Vagina (tissue), 2 donors: ENCODE data around the gene RRAS2. TPM values are rescaled to one million over a fixed set of nuclear protein-coding genes. Genes with fewer than 3 reads are reported as not detected.

Experiments
- DNase-seq, 2 donors: peaks; one replicate each; pipeline ENCODE4 v3.0.0-alpha.2; 2017; ENCODE audit errors: extremely low spot score in 2 of 2
- H3K27ac ChIP-seq: fragments of 200-600 bp; sonication (generic); one replicate; pipeline ENCODE4 v1.5.1; 2019
- H3K27me3 ChIP-seq: fragments of 200-600 bp; sonication (generic); one replicate; pipeline ENCODE4 v1.5.1; 2019
- H3K36me3 ChIP-seq, 2 donors: fragments of 200-600 bp; sonication (generic); one replicate each; pipeline ENCODE4 v1.5.1; 2017 to 2019
- H3K4me1 ChIP-seq: fragments of 200-600 bp; sonication (generic); one replicate; pipeline ENCODE4 v1.5.1; 2019
- H3K4me3 ChIP-seq, 2 donors: fragments of 200-600 bp; sonication (generic); 1 replicate in 1 of 2; 2 replicates in 1 of 2; pipeline ENCODE4 v1.5.1; 2016 to 2019
- H3K9me3 ChIP-seq: fragments of 200-600 bp; sonication (generic); one replicate; pipeline ENCODE4 v1.5.1; 2019
- POLR2A ChIP-seq, 2 donors: fragments of 450-650 bp; IDR thresholded peaks; one replicate each; pipeline ENCODE4 v1.6.1; 2017; ENCODE audit warnings: antibody characterized with exemption in 2 of 2, mild to moderate bottlenecking in 2 of 2, moderate library complexity in 2 of 2
- POLR2AphosphoS5 ChIP-seq, 2 donors: sonication (generic); formaldehyde crosslinking; IDR thresholded peaks; one replicate each; pipeline ENCODE4 v1.9.0; 2017; ENCODE audit warnings: antibody characterized with exemption in 2 of 2, mild to moderate bottlenecking in 2 of 2, low read depth in 1 of 2; ENCODE audit not compliant: insufficient read depth in 1 of 2
- intact Hi-C: fragments of 100-400 bp; cut with DNase I; formaldehyde crosslinking; loops from one replicate; pipeline ENCODE4 v1.15.1; 2023
- total RNA-seq: library from RNA; depleted of rRNA; stranded (reverse); fragments of >200 nt; gene quantifications from one replicate; pipeline ENCODE4 v1.2.3, GENCODE V29; 2016
- TF ChIP-seq, protein P1 (sequence below), 3 experiments: fragments of 450-650 bp in 2 of 3; fragments of 200-600 bp in 1 of 3; sonication (generic) in 1 of 3; IDR thresholded peaks; one replicate each; pipeline ENCODE4 v1.5.1; 2017 to 2019; ENCODE audit warnings: antibody characterized with exemption in 3 of 3, mild to moderate bottlenecking in 2 of 3, moderate library complexity in 2 of 3

Gene RRAS2
- total RNA-seq, 1 donor from 2014 or later: 32.7 TPM

DNA sequence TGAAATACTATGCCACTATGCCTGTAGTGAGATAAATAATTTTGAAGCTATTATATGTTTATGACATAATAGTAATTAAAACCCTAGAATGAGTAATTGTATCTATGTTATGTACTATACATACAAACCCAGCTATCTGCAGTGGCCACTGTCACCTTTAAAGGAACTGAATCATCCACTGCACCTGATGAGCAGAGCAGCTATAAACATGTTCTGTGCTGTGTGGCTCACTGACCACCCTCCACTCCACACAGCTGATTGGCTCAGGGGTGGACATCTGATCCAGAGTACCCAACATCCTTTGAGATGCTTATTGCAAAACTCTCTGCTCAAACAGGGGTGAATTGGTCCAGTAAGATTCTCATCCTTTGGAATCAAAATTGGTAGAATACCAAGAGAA, 19.2 kb upstream of the RRAS2 start:
- H3K27me3 ChIP-seq: no peaks in the 10 kb centered on the region
- peaks cover 12% of the 10 kb centered on the region for H3K4me1 ChIP-seq
- TF ChIP-seq, protein P1, sequence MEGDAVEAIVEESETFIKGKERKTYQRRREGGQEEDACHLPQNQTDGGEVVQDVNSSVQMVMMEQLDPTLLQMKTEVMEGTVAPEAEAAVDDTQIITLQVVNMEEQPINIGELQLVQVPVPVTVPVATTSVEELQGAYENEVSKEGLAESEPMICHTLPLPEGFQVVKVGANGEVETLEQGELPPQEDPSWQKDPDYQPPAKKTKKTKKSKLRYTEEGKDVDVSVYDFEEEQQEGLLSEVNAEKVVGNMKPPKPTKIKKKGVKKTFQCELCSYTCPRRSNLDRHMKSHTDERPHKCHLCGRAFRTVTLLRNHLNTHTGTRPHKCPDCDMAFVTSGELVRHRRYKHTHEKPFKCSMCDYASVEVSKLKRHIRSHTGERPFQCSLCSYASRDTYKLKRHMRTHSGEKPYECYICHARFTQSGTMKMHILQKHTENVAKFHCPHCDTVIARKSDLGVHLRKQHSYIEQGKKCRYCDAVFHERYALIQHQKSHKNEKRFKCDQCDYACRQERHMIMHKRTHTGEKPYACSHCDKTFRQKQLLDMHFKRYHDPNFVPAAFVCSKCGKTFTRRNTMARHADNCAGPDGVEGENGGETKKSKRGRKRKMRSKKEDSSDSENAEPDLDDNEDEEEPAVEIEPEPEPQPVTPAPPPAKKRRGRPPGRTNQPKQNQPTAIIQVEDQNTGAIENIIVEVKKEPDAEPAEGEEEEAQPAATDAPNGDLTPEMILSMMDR (IDR thresholded peaks at IDR 0.05): no peak
- TF ChIP-seq POLR2A (IDR thresholded peaks at IDR 0.05) (no peak), POLR2AphosphoS5 (IDR thresholded peaks at IDR 0.05; ENCODE audit: insufficient read depth in 1 of 2, low read depth in 1 of 2) (no peak)
- H3K27ac ChIP-seq: no peak overlapping the region
- DNase-seq: no peak
- H3K9me3 ChIP-seq: no peaks in the 10 kb centered on the region
- no peak overlapping the region for H3K4me3 ChIP-seq
- intact Hi-C loops: no loop called here
- H3K36me3 ChIP-seq: no peaks in the 10 kb centered on the region

- Histone ChIP-seq H3K4me3 (no peak overlapping the region), H3K27me3 (no peaks in the 10 kb centered on the region), H3K9me3 (no peaks in the 10 kb centered on the region), H3K27ac (no peak overlapping the region), H3K36me3 (no peaks in the 10 kb centered on the region), H3K4me1 (peaks cover 12% of the 10 kb centered on the region)
- TF ChIP-seq POLR2A (IDR thresholded peaks at IDR 0.05) (no peak), POLR2AphosphoS5 (IDR thresholded peaks at IDR 0.05; ENCODE audit: insufficient read depth in 1 of 2, low read depth in 1 of 2) (no peak)
- TF ChIP-seq, protein P1 (IDR thresholded peaks at IDR 0.05): no peak
- intact Hi-C loops: no loop called here
- DNase-seq: no peak
Measured at GRCh38 chr11:14376920-14377319, 17.9 kb upstream of the RRAS2 start.

- no peak for TF ChIP-seq POLR2A (IDR thresholded peaks at IDR 0.05)
- TF ChIP-seq, protein P1 (IDR thresholded peaks at IDR 0.05): no peak
- no peak for TF ChIP-seq POLR2AphosphoS5 (IDR thresholded peaks at IDR 0.05; ENCODE audit: insufficient read depth in 1 of 2, low read depth in 1 of 2)
- Histone ChIP-seq H3K27ac (no peak overlapping the region), H3K27me3 (no peaks in the 10 kb centered on the region), H3K4me1 (no peaks in the 10 kb centered on the region), H3K9me3 (no peaks in the 10 kb centered on the region), H3K36me3 (no peaks in the 10 kb centered on the region), H3K4me3 (no peak overlapping the region)
- no peak for DNase-seq
- intact Hi-C loops: no loop called here
Measured at GRCh38 chr11:14374922-14375830, 16.2 kb upstream of the RRAS2 start.

DNA sequence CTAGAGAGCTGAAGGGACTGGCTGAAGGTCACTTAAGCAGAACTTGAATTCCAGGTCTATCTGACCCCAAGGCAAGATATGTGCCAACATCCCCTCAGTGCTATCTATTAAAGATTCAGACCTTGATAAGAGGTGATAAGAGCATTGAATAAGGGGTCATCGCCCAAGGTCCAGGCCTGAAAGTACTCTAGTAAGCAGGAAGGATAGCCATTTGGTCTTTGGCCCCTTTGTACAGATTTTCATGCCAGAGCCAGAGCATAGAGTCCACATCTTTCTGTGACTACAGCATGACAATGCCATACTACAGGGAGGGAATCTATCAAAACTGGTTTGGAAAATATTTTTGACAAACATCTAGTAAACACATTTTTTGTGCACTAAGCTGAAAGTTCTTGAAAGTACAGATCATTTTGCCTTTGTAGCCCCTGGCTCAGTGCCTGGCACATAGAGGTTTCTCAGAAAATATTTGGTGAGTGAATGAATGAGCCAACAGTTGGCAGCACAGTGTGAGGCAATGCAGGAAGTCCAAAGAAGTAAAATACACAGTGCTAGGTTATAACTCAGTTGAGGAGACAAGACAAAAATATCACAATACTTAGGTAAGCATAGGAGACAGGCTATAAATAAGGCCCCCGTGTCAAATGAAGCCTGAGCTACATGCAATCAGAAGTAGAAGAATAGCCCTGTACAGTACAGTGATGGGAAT, 15.1 kb upstream of the RRAS2 start:
- intact Hi-C loops: no loop called here
- Histone ChIP-seq H3K4me1 (no peaks in the 10 kb centered on the region), H3K36me3 (no peaks in the 10 kb centered on the region), H3K27ac (no peak overlapping the region), H3K4me3 (no peak overlapping the region), H3K9me3 (no peaks in the 10 kb centered on the region), H3K27me3 (no peaks in the 10 kb centered on the region)
- DNase-seq: no peak
- TF ChIP-seq POLR2AphosphoS5 (IDR thresholded peaks at IDR 0.05; ENCODE audit: insufficient read depth in 1 of 2, low read depth in 1 of 2): no peak
- TF ChIP-seq, protein P1 (IDR thresholded peaks at IDR 0.05): no peak
- no peak for TF ChIP-seq POLR2A (IDR thresholded peaks at IDR 0.05)
